ENCODE results near the gene PRSS23. TPM values are rescaled to one million over a fixed set of nuclear protein-coding genes. Genes with fewer than 3 reads are reported as not detected.
"Not testable (repeated sequence)": the region's sequence is repeated elsewhere in the genome, so short reads cannot be mapped to it uniquely, and the experiment has no call there.

Gene PRSS23
- total RNA-seq, 1 donor from 2014 or later: 27.5 TPM

GRCh38 chr11:86818462-86819192 lies 18.3 kb downstream of the PRSS23 start:
- peak; percentile 89 for TF ChIP-seq CTCF (conservative IDR thresholded peaks at IDR 0.05)
- Mint-ChIP-seq H3K4me1 (peaks cover 22% of the 10 kb centered on the region), H3K36me3 (ENCODE audit: low read depth) (peaks cover 5% of the 10 kb centered on the region), H3K4me3 (no peak overlapping the region), H3K27me3 (ENCODE audit: low read depth) (no peaks in the 10 kb centered on the region), H3K9me3 (peaks cover 3% of the 10 kb centered on the region), H3K27ac (ENCODE audit: unreplicated experiment) (peak overlapping the region; percentile 82)
- no peak for DNase-seq (ENCODE audit: low read depth, low spot score)

GRCh38 chr11:86824139-86824538 lies 23.8 kb downstream of the PRSS23 start:
- H3K4me3 Mint-ChIP-seq; H3K4me1 Mint-ChIP-seq; H3K27ac Mint-ChIP-seq (ENCODE audit: unreplicated experiment); H3K27me3 Mint-ChIP-seq (ENCODE audit: low read depth); H3K9me3 Mint-ChIP-seq; DNase-seq (ENCODE audit: low read depth, low spot score): not testable (repeated sequence)
- H3K36me3 Mint-ChIP-seq (ENCODE audit: low read depth): peaks cover 15% of the 10 kb centered on the region

GRCh38 chr11:86834376-86834775 lies 34.0 kb downstream of the PRSS23 start:
- not testable (repeated sequence) for DNase-seq (ENCODE audit: low read depth, low spot score); H3K4me1 Mint-ChIP-seq; H3K9me3 Mint-ChIP-seq; H3K36me3 Mint-ChIP-seq (ENCODE audit: low read depth); H3K27ac Mint-ChIP-seq (ENCODE audit: unreplicated experiment); H3K4me3 Mint-ChIP-seq; H3K27me3 Mint-ChIP-seq (ENCODE audit: low read depth)

GRCh38 chr11:86844762-86845508 lies 44.6 kb downstream of the PRSS23 start:
- not testable (repeated sequence) for H3K4me3 Mint-ChIP-seq; H3K4me1 Mint-ChIP-seq; DNase-seq (ENCODE audit: low read depth, low spot score); H3K27ac Mint-ChIP-seq (ENCODE audit: unreplicated experiment); H3K27me3 Mint-ChIP-seq (ENCODE audit: low read depth)
- peaks cover 13% of the 10 kb centered on the region for H3K36me3 Mint-ChIP-seq (ENCODE audit: low read depth)
- H3K9me3 Mint-ChIP-seq: peaks cover 15% of the 10 kb centered on the region

GRCh38 chr11:86848132-86848531 lies 47.8 kb downstream of the PRSS23 start:
- Mint-ChIP-seq H3K36me3 (ENCODE audit: low read depth) (no peaks in the 10 kb centered on the region), H3K27me3 (ENCODE audit: low read depth) (no peaks in the 10 kb centered on the region), H3K4me1 (no peaks in the 10 kb centered on the region), H3K4me3 (no peak overlapping the region), H3K27ac (ENCODE audit: unreplicated experiment) (no peak overlapping the region), H3K9me3 (peaks cover 6% of the 10 kb centered on the region)
- DNase-seq (ENCODE audit: low read depth, low spot score): no peak
- no peak for TF ChIP-seq CTCF (conservative IDR thresholded peaks at IDR 0.05)

GRCh38 chr11:86849679-86850078 lies 49.3 kb downstream of the PRSS23 start:
- no peak for TF ChIP-seq CTCF (conservative IDR thresholded peaks at IDR 0.05)
- no peaks in the 10 kb centered on the region for H3K27me3 Mint-ChIP-seq (ENCODE audit: low read depth)
- H3K4me3 Mint-ChIP-seq: no peak overlapping the region
- H3K27ac Mint-ChIP-seq (ENCODE audit: unreplicated experiment): no peak overlapping the region
- H3K9me3 Mint-ChIP-seq: no peaks in the 10 kb centered on the region
- DNase-seq (ENCODE audit: low read depth, low spot score): no peak
- H3K36me3 Mint-ChIP-seq (ENCODE audit: low read depth): no peaks in the 10 kb centered on the region
- H3K4me1 Mint-ChIP-seq: no peaks in the 10 kb centered on the region

Other genes with a start within 250 kb of the PRSS23 start
- gene ME3, start 127.9 kb upstream of the PRSS23 start, total RNA-seq: 17.3 and 18.9 TPM in 2 replicates
- 4.1 and 4.6 TPM in 2 replicates for gene FZD4, start 154.9 kb downstream of the PRSS23 start, total RNA-seq
- 39.5 and 42.7 TPM in 2 replicates for gene TMEM135, start 237.4 kb downstream of the PRSS23 start, total RNA-seq